Keratinocyte (primary cell): ENCODE data around the gene ATP4A.

Source experiments
- EZH2 ChIP-seq: IDR thresholded peaks from one replicate; pipeline ENCODE4 v1.6.1; 2012; ENCODE audit warnings: inconsistent platforms, mild to moderate bottlenecking, low read length, moderate library complexity
- TF ChIP-seq, protein P1 (sequence below), 3 experiments: IDR thresholded peaks in 1 of 3; conservative IDR thresholded peaks in 1 of 3; optimal IDR thresholded peaks in 1 of 3; 2 replicates in 2 of 3; 3 replicates in 1 of 3; pipeline versions ENCODE3 to v1.5.1; 2011; ENCODE audit warnings: low read length in 3 of 3, mild to moderate bottlenecking in 3 of 3, moderate library complexity in 2 of 3, control low read depth in 1 of 3, inconsistent platforms in 1 of 3; ENCODE audit not compliant: insufficient read depth in 2 of 3; ENCODE audit errors: extremely low read depth in 1 of 3

DNA sequence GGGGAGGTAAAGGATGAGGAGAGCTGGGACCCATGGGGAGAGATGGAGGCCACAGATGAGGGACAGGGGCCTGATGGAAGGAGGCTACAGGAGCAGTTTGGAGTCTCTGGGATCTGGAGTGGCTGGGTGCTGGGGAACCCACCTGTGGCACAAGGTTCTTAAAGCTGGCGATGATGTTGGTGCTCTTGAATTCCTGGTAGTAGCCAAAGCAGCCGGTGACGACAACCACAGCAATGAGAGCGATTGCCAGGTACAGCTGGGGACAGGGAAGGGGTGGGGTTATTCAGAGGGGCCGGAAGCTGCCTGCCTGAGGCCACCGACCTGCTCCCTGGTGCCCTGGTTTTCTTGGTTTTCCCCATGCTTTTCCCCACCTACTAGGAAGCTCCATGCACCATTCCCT is 2.8 kb downstream of the ATP4A start:
- TF ChIP-seq, protein P1, sequence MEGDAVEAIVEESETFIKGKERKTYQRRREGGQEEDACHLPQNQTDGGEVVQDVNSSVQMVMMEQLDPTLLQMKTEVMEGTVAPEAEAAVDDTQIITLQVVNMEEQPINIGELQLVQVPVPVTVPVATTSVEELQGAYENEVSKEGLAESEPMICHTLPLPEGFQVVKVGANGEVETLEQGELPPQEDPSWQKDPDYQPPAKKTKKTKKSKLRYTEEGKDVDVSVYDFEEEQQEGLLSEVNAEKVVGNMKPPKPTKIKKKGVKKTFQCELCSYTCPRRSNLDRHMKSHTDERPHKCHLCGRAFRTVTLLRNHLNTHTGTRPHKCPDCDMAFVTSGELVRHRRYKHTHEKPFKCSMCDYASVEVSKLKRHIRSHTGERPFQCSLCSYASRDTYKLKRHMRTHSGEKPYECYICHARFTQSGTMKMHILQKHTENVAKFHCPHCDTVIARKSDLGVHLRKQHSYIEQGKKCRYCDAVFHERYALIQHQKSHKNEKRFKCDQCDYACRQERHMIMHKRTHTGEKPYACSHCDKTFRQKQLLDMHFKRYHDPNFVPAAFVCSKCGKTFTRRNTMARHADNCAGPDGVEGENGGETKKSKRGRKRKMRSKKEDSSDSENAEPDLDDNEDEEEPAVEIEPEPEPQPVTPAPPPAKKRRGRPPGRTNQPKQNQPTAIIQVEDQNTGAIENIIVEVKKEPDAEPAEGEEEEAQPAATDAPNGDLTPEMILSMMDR (optimal IDR thresholded peaks at IDR 0.05 in 1 of 3, IDR thresholded peaks at IDR 0.05 in 1 of 3, conservative IDR thresholded peaks at IDR 0.05 in 1 of 3; ENCODE audit: extremely low read depth in 1 of 3, insufficient read depth in 2 of 3, low read length in 3 of 3), result no peak
- TF ChIP-seq EZH2, result no peak
